Psoas muscle (tissue), 8 donors: ENCODE results near the gene KRT12. TPM values are rescaled to one million over a fixed set of nuclear protein-coding genes. Genes with fewer than 3 reads are reported as not detected.

Experiments
- ATAC-seq, 4 donors: fragments of 200-7000 bp; cut with Tn5 transposase; one replicate each; pipeline ENCODE4 v1.9.1; 2020; ENCODE audit warnings: moderate library complexity in 3 of 4, mild to moderate bottlenecking in 2 of 4
- DNase-seq, 2 donors: peaks; one replicate each; pipeline ENCODE4 v3.0.0-alpha.2; 2020
- H3K27ac ChIP-seq: fragments of 200-600 bp; one replicate; pipeline ENCODE4 v1.8.0; 2022
- H3K27me3 ChIP-seq, 3 donors: fragments of 200-600 bp in 1 of 3; one replicate each; pipeline versions ENCODE4 v1.6.1 to v1.8.0; 2013 to 2022; ENCODE audit warnings: low read length in 2 of 3, mild to moderate bottlenecking in 2 of 3, moderate library complexity in 1 of 3; ENCODE audit not compliant: insufficient read depth in 3 of 3
- H3K36me3 ChIP-seq, 2 donors: fragments of 200-600 bp in 1 of 2; one replicate each; pipeline versions ENCODE4 v1.6.1 to v1.8.0; 2013 to 2022; ENCODE audit warnings: low read depth in 1 of 2, mild to moderate bottlenecking in 1 of 2, moderate library complexity in 1 of 2; ENCODE audit not compliant: insufficient read depth in 1 of 2
- H3K4me1 ChIP-seq: fragments of 200-600 bp; one replicate; pipeline ENCODE4 v1.8.0; 2022
- H3K4me3 ChIP-seq: fragments of 200-600 bp; one replicate; pipeline ENCODE4 v1.8.0; 2022; ENCODE audit warnings: mild to moderate bottlenecking
- H3K9me3 ChIP-seq: fragments of 200-600 bp; one replicate; pipeline ENCODE4 v1.8.0; 2022
- WGBS, 3 donors: extraction: QIAGEN DNeasy Blood & Tissue Kit; methylation state at CpG; one replicate each; pipeline versions ENCODE4 v1.1.6 to v1.1.7; 2013; 5-methylcytosine and 5-hydroxymethylcytosine counted together
- intact Hi-C, 2 donors: fragments of 100-400 bp; cut with DNase I; formaldehyde crosslinking; loops; one replicate each; pipeline versions ENCODE4 v1.11.0 to v1.14.2; 2022
- polyA plus RNA-seq, 3 donors: library from polyadenylated mRNA; stranded (reverse); fragments of 200-250 nt; gene quantifications; one replicate each; pipeline ENCODE4 v1.2.3, GENCODE V29; 2013
- total RNA-seq, 4 donors: library from RNA; stranded (reverse); fragmentation: NEBNext Ultra II Directional in 2 of 4; extraction: Animal tissue kit (Norgen Biotek cat#: 25700) in 2 of 4; gene quantifications; one replicate each; pipeline versions ENCODE4 v1.2.1 to v1.2.4, GENCODE V29; 2021 to 2023
- TF ChIP-seq, protein P1 (sequence below): fragments of 200-600 bp; IDR thresholded peaks from one replicate; pipeline ENCODE4 v1.8.0; 2022; ENCODE audit warnings: antibody characterized with exemption
- donor health status: healthy with polysubstance abuse.
- donor health status: DM: no; HTN: no; CAD: no; lungs with moderate emphysema.
- donor health status: Bipolar disorder and iron deficiency.
- donor health status: healthy.
- donor health status: DM: yes; HTN: yes; CAD: no.
- donor health status: DM: no; HTN: no; CAD: no.
- donor health status: DM: no; HTN: no; CAD: no.
- donor health status: DM: yes; HTN: yes; CAD: no.

Gene KRT12
- total and polyA plus RNA-seq, 7 donors = not detected

DNA sequence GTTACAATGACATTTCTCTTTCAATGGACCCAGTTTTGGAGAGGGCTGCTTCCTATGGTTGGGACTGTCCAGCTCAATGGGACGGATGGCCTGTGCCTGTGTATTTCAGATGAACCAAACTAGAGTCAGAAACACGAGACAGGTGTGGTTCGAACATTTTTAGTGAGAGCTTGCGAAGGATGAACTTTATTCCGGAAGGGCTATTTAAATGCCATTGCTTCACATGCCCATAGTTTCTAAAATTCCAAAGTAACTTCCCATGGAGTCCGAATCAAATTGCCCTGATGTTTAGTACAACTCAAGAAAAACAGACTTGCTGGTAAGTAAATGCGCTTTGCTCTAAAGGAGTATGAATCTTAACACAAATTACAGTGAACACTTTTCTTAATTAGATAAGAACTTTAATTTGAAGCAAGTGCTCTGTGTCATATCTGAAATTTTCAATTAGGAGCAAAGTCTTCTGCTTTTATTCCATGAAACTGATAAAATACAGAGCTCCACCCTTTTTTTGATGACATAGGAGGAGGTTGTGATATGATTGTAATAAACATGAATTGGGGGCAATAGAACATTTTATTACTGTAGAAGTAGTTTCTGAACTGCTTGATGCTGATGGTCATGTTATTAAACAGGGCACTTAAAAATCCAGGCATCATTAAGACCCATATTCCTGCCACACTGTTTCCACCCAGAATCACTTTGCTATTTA is 16.8 kb upstream of the KRT12 start:
- no peak overlapping the region for H3K4me3 ChIP-seq
- no peaks in the 10 kb centered on the region for H3K36me3 ChIP-seq
- no peak for DNase-seq
- 82 to 89% (median 83%) methylated on average over 7 of the region's 7 CpGs for WGBS, 3 donors
- intact Hi-C loops = no loop called here
- no peaks in the 10 kb centered on the region for H3K4me1 ChIP-seq
- no peak for ATAC-seq
- H3K9me3 ChIP-seq = no peaks in the 10 kb centered on the region
- TF ChIP-seq, protein P1, sequence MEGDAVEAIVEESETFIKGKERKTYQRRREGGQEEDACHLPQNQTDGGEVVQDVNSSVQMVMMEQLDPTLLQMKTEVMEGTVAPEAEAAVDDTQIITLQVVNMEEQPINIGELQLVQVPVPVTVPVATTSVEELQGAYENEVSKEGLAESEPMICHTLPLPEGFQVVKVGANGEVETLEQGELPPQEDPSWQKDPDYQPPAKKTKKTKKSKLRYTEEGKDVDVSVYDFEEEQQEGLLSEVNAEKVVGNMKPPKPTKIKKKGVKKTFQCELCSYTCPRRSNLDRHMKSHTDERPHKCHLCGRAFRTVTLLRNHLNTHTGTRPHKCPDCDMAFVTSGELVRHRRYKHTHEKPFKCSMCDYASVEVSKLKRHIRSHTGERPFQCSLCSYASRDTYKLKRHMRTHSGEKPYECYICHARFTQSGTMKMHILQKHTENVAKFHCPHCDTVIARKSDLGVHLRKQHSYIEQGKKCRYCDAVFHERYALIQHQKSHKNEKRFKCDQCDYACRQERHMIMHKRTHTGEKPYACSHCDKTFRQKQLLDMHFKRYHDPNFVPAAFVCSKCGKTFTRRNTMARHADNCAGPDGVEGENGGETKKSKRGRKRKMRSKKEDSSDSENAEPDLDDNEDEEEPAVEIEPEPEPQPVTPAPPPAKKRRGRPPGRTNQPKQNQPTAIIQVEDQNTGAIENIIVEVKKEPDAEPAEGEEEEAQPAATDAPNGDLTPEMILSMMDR = no peak
- no peak overlapping the region for H3K27ac ChIP-seq
- H3K27me3 ChIP-seq = peaks cover 0 to 13% (median 4%) of the 10 kb centered on the region in 3 donors

DNA sequence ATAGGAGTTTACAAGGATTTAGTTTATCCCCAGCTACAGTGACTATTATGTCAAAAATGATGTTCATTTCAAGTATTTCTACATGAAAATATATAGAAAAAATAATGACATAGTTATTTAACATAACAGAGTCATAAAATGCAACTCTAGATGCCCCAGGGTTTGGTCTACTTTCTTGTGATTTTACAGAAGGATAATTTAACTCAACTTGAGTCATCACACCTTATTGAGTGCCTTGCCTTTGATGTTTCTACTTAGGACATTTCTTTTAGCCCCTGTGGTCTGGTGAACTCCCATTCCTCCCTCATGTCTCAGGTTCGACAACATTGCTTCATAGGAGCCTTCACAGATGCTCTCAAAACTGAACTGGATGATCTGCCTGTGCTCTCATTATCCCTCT is 16.0 kb upstream of the KRT12 start:
- ATAC-seq = no peak
- TF ChIP-seq, protein P1 = no peak

DNA sequence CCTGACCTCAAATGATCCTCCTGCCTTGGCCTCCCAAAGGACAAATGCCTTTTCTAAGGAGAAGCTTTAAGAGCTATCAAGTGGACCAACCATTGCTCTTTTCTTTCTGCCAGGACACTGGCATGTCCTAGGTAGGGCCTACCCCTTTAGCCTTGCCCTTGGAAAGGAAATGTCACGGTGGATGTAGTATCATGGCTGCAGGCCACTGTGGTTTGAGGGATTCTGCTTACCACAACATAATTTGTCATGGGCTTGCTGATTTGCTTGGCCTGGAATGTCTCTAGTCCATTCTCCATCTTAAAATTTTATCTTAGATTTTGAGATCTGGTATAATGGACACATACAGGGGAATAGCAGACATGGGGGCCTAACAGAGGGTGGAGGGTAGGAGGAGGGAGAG is 12.0 kb upstream of the KRT12 start:
- DNase-seq (no peak), ATAC-seq (no peak)
- intact Hi-C loops = no loop called here
- H3K27me3 ChIP-seq = no peaks in the 10 kb centered on the region
- H3K4me3 ChIP-seq = no peak overlapping the region
- H3K9me3 ChIP-seq = no peaks in the 10 kb centered on the region
- WGBS, 3 donors = 50 to 81% (median 65%) methylated on average over 1 of the region's 1 CpG
- TF ChIP-seq, protein P1 = no peak
- H3K4me1 ChIP-seq = no peaks in the 10 kb centered on the region
- H3K27ac ChIP-seq = no peak overlapping the region
- H3K36me3 ChIP-seq = no peaks in the 10 kb centered on the region

More for the DNA sequence above, 16.0 kb upstream of the KRT12 start:
- H3K27me3 ChIP-seq = peaks cover 0 to 6% (median 4%) of the 10 kb centered on the region in 3 donors
- 92 to 100% (median 96%) methylated on average over 1 of the region's 1 CpG for WGBS, 3 donors
- H3K4me1 ChIP-seq = no peaks in the 10 kb centered on the region
- no peaks in the 10 kb centered on the region for H3K9me3 ChIP-seq
- intact Hi-C loops = no loop called here
- H3K36me3 ChIP-seq = no peaks in the 10 kb centered on the region
- H3K27ac ChIP-seq = no peak overlapping the region
- no peak overlapping the region for H3K4me3 ChIP-seq
- no peak for DNase-seq

DNA sequence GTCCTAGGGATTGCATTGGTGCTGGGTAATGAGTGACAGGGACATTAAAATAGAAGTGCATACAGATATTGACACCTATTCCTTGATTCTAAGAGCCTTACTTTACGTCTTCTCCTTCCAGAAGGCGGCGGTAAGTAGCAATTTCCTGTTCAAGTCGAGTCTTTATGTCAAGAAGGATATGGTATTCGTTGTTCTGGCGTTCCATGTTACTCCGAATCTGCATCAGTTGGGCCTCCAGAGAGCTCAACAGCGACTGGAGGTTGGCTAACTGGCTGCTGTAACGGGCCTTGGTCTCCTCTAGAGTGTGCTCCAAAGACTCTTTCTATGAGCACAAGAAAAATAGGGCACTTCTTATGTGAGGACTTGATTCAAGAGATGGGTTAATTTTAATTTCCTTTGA is 11.0 kb upstream of the KRT12 start:
- Histone ChIP-seq H3K36me3 (no peaks in the 10 kb centered on the region), H3K4me1 (no peaks in the 10 kb centered on the region), H3K4me3 (no peak overlapping the region), H3K9me3 (no peaks in the 10 kb centered on the region), H3K27me3 (no peaks in the 10 kb centered on the region), H3K27ac (no peak overlapping the region)
- WGBS, 3 donors = 87 to 91% (median 91%) methylated on average over 9 of the region's 9 CpGs
- ATAC-seq (no peak), DNase-seq (no peak)
- TF ChIP-seq, protein P1 = no peak
- intact Hi-C loops = no loop called here

DNA sequence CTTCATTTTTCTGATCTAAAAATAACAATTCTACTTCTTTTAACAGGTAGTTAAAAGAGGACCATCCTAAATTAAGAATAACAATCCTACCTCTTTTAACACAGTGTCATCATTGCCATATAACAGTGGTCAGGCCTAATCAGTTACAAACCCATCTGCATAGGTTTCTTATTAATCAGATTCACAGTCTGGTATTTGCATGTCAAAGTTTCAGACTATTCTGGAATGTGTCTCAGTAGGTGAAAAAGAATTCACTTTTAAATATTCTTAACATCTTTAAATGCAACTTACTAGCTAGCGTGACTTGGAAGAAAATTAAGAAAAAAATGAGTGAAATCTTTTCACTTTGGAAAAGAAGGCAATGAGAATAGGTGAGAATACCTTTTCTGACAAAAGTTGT is 6.8 kb upstream of the KRT12 start:
- Histone ChIP-seq H3K9me3 (no peaks in the 10 kb centered on the region), H3K4me3 (no peak overlapping the region), H3K4me1 (no peaks in the 10 kb centered on the region), H3K27me3 (no peaks in the 10 kb centered on the region), H3K36me3 (no peaks in the 10 kb centered on the region), H3K27ac (no peak overlapping the region)
- WGBS, 3 donors = 60 to 100% (median 99%) methylated on average over 1 of the region's 1 CpG
- intact Hi-C loops = no loop called here
- TF ChIP-seq, protein P1 = no peak
- DNase-seq = no peak
- ATAC-seq = no peak
